Measurements from ENCODE around the gene KCNQ5. TPM values are rescaled to one million over a fixed set of nuclear protein-coding genes. Genes with fewer than 3 reads are reported as not detected.

Gene KCNQ5
- total and polyA plus RNA-seq, 10 of the 15 experiments (the other 5 are each of a cell fraction or from before 2014, with no cell fraction given): 0.60 to 16.2 (median 3.2) TPM

GRCh38 chr6:72861935-72862432, 240.1 kb downstream of the KCNQ5 start:
- Histone ChIP-seq H3K36me3 (ENCODE audit: control insufficient read depth in 2 of 2, insufficient read depth in 2 of 2, low read length in 1 of 2) (no peaks in the 10 kb centered on the region), H3K79me2 (ENCODE audit: control insufficient read depth, insufficient read depth, low read length) (no peaks in the 10 kb centered on the region), H3K27me3 (replicated peaks in 1 of 2; ENCODE audit: control insufficient read depth in 2 of 2, insufficient read depth in 2 of 2, low read length in 1 of 2) (no peaks in the 10 kb centered on the region), H3K4me2 (ENCODE audit: control insufficient read depth, insufficient read depth) (no peak overlapping the region), H3K4me1 (ENCODE audit: control insufficient read depth, insufficient read depth, low read length) (no peaks in the 10 kb centered on the region), H3K9me3 (replicated peaks; ENCODE audit: control insufficient read depth, insufficient read depth, low read length) (no peaks in the 10 kb centered on the region), H3K4me3 (no peak overlapping the region), H2AFZ (ENCODE audit: control insufficient read depth, low read depth, low read length) (no peak overlapping the region; the same call in 1 of the 2 replicates), H3K27ac (ENCODE audit: control insufficient read depth, insufficient read depth) (no peak overlapping the region), H3K9ac (ENCODE audit: control insufficient read depth, insufficient read depth, low read length) (no peak overlapping the region), H4K20me1 (ENCODE audit: control insufficient read depth, insufficient read depth) (no peaks in the 10 kb centered on the region)
- RAD21 ChIA-PET (ENCODE audit: unreplicated experiment): interaction anchor here (0.7 to 2.2 kb wide), 5 partner anchors 65 to 268 kb away, joined by 3 to 11 read pairs (median 3); no protein-coding TSS in a partner anchor
- TF ChIP-seq WRNIP1 (IDR thresholded peaks at IDR 0.05; ENCODE audit: borderline replicate concordance, low read depth, low read length) (no peak), IRF4 (IDR thresholded peaks at IDR 0.05; ENCODE audit: low read depth, low read length) (no peak), CUX1 (IDR thresholded peaks at IDR 0.05; ENCODE audit: insufficient replicate concordance, low read depth, low read length) (no peak), CEBPB (IDR thresholded peaks at IDR 0.05; ENCODE audit: borderline replicate concordance in 1 of 2, low read depth in 2 of 2, low read length in 2 of 2) (no peak), JUND (IDR thresholded peaks at IDR 0.05; ENCODE audit: low read depth, low read length) (no peak), CHD2 (IDR thresholded peaks at IDR 0.05; ENCODE audit: borderline replicate concordance, low read depth, low read length) (no peak), CBX3 (IDR thresholded peaks at IDR 0.05; ENCODE audit: borderline replicate concordance, low read depth) (no peak), HDGF (IDR thresholded peaks at IDR 0.05) (no peak)
- SMC1A ChIA-PET (ENCODE audit: uncharacterized antibody, unreplicated experiment): interaction anchor here (1.0 to 1.9 kb wide), 8 partner anchors 11 to 245 kb away, joined by 3 to 8 read pairs (median 4); no protein-coding TSS in a partner anchor
- DNase-seq (ENCODE audit: low read depth, low spot score): peak; percentile 13
- WGBS (ENCODE audit: insufficient coverage, insufficient replicate concordance, low lambda C conversion rate, missing lambda C conversion rate): 13% methylated on average over 2 of the region's 2 CpGs
- in situ Hi-C loops (cut with MboI) (no loop called here), intact Hi-C loops (cut with micrococcal nuclease; ENCODE audit: unreplicated experiment) (no loop called here)
- POLR2A ChIA-PET: no interaction called here
- BruUV-seq (replicated peaks): no TSS peak
- CTCF ChIA-PET: interaction anchor here (0.7 kb wide), 1 partner anchor 26 kb away, joined by 3 read pairs; no protein-coding TSS in a partner anchor
- no peak for FAIRE-seq
- peak; percentile 79 for ATAC-seq

Data from GM12878 (cell line).